Esophagus muscularis mucosa (tissue), 4 donors: ENCODE data around the gene PISD. TPM values are rescaled to one million over a fixed set of nuclear protein-coding genes. Genes with fewer than 3 reads are reported as not detected.

Experiments
- DNase-seq: peaks from one replicate; pipeline ENCODE4 v3.0.0-alpha.2; 2017; ENCODE audit errors: extremely low spot score
- H3K27ac ChIP-seq, 4 donors: fragments of 200-600 bp; sonication (generic); replicated peaks in 1 of 4; 1 replicate in 3 of 4; 2 replicates in 1 of 4; pipeline ENCODE4 v1.5.1; 2016 to 2019; ENCODE audit warnings: mild to moderate bottlenecking in 1 of 4
- H3K27me3 ChIP-seq, 4 donors: fragments of 200-600 bp; sonication (generic); one replicate each; pipeline versions ENCODE4 v1.5.1 to v1.6.0; 2016 to 2019
- H3K36me3 ChIP-seq, 4 donors: fragments of 200-600 bp; sonication (generic); one replicate each; pipeline ENCODE4 v1.5.1; 2016 to 2019
- H3K4me1 ChIP-seq, 4 donors: fragments of 200-600 bp; sonication (generic); one replicate each; pipeline ENCODE4 v1.5.1; 2016 to 2019
- H3K4me3 ChIP-seq, 4 donors: fragments of 200-600 bp; sonication (generic); 1 replicate in 2 of 4; 2 replicates in 2 of 4; pipeline ENCODE4 v1.5.1; 2016 to 2019; ENCODE audit warnings: mild to moderate bottlenecking in 4 of 4, moderate library complexity in 1 of 4
- H3K9me3 ChIP-seq, 4 donors: fragments of 200-600 bp; sonication (generic); 1 replicate in 3 of 4; 2 replicates in 1 of 4; pipeline ENCODE4 v1.5.1; 2016 to 2019
- EP300 ChIP-seq: sonication (generic); formaldehyde crosslinking; IDR thresholded peaks from one replicate; pipeline ENCODE4 v1.6.1; 2017; ENCODE audit warnings: antibody characterized with exemption
- POLR2A ChIP-seq: fragments of 450-650 bp; IDR thresholded peaks from one replicate; pipeline ENCODE4 v1.6.1; 2017; ENCODE audit warnings: antibody characterized with exemption, moderate library complexity, mild to moderate bottlenecking, low read depth
- POLR2AphosphoS5 ChIP-seq, 2 donors: sonication (generic); formaldehyde crosslinking; IDR thresholded peaks; one replicate each; pipeline ENCODE4 v1.6.1; 2017; ENCODE audit warnings: antibody characterized with exemption in 2 of 2
- WGBS: methylation state at CpG from one replicate; pipeline ENCODE4 v1.1.5; 2018; 5-methylcytosine and 5-hydroxymethylcytosine counted together
- intact Hi-C: fragments of 100-400 bp; cut with DNase I; formaldehyde crosslinking; loops from one replicate; pipeline ENCODE4 v1.15.1; 2023
- total RNA-seq, 4 donors: library from RNA; depleted of rRNA; stranded (reverse); fragments of >200 nt; gene quantifications; one replicate each; pipeline versions ENCODE4 v1.1.0 to v1.2.1, GENCODE V29; 2016
- TF ChIP-seq, protein P1 (sequence below), 3 experiments: fragments of 200-600 bp in 2 of 3; fragments of 450-650 bp in 1 of 3; sonication (generic) in 2 of 3; IDR thresholded peaks; one replicate each; pipeline ENCODE4 v1.5.1; 2017 to 2019; ENCODE audit warnings: antibody characterized with exemption in 3 of 3, mild to moderate bottlenecking in 2 of 3, moderate library complexity in 1 of 3

PISD gene
- total RNA-seq, 4 donors from 2014 or later = 14.1 to 40.1 (median 26.2) TPM

DNA sequence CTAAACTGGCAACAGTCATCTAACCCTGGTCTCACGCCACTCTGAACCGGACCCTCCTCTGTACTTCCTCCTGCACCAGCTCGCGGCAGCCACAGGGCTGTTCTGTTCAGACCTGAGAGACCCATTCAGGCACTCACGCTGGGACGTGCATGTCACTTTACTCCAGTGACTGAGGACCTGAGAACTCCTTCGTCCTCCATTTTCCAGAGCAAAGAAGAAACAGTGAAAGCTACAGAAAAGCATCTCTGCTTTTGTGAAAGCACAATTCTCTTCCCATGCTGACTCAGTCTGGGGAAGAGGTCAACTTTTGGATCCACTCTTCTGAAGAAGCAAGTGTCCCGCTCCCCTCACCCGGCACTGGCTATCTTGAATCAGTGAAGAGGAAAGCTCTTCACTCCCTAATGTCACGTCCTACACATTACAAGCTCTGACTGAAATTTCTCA lies 24.5 kb downstream of the PISD start:
- WGBS = 74% methylated on average over 10 of the region's 10 CpGs
- H3K27ac ChIP-seq = peak overlapping the region; percentile 32 to 75 (median 63)
- no peaks in the 10 kb centered on the region for H3K9me3 ChIP-seq
- H3K4me1 ChIP-seq = peaks cover 5 to 25% (median 20%) of the 10 kb centered on the region in 4 donors
- no peaks in the 10 kb centered on the region for H3K27me3 ChIP-seq
- H3K36me3 ChIP-seq = peaks cover 0 to 14% (median 8%) of the 10 kb centered on the region in 4 donors
- no peak for TF ChIP-seq POLR2A
- no peak for TF ChIP-seq POLR2AphosphoS5 (IDR thresholded peaks at IDR 0.05)
- TF ChIP-seq, protein P1, sequence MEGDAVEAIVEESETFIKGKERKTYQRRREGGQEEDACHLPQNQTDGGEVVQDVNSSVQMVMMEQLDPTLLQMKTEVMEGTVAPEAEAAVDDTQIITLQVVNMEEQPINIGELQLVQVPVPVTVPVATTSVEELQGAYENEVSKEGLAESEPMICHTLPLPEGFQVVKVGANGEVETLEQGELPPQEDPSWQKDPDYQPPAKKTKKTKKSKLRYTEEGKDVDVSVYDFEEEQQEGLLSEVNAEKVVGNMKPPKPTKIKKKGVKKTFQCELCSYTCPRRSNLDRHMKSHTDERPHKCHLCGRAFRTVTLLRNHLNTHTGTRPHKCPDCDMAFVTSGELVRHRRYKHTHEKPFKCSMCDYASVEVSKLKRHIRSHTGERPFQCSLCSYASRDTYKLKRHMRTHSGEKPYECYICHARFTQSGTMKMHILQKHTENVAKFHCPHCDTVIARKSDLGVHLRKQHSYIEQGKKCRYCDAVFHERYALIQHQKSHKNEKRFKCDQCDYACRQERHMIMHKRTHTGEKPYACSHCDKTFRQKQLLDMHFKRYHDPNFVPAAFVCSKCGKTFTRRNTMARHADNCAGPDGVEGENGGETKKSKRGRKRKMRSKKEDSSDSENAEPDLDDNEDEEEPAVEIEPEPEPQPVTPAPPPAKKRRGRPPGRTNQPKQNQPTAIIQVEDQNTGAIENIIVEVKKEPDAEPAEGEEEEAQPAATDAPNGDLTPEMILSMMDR (IDR thresholded peaks at IDR 0.05) = no peak
- no peak for TF ChIP-seq EP300
- peak overlapping the region; percentile 23 to 40 (median 26) for H3K4me3 ChIP-seq
- intact Hi-C loops = no loop called here
- DNase-seq = no peak

DNA sequence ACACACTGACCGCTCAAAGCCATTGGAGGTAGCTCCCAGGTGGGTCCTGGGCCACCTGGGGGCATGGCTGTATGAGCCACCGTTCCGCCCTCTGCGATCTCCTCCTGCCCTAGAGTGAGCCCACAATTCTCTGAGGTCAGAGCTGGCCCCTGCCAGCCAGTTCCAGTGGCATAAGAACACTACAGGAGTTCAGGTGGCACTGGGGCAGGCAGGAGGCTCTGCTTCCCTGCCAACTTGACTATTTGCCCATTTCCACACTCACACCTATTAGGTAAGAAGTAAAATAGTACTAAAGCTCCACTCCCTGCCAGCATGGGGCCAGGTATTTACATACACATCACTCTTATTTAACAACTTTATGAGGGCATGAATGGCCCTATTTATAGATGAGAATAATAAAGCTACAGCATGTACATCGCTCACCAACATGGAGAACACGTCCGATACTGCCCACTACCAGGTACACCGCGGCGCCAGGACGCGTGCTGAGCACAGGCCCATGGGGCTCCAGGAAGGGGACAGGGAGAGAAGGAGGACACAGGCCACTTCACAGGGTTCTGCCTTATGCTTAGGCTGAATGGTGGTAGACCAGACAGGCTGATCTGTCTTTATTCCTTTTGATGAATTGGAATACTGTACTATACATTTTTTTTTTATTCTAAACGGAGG lies 26.2 kb downstream of the PISD start:
- 92% methylated on average over 13 of the region's 13 CpGs for WGBS
- no peak overlapping the region for H3K4me3 ChIP-seq
- TF ChIP-seq, protein P1 (IDR thresholded peaks at IDR 0.05) = no peak
- TF ChIP-seq POLR2AphosphoS5 (IDR thresholded peaks at IDR 0.05) (no peak), EP300 (no peak), POLR2A (no peak)
- no peaks in the 10 kb centered on the region for H3K9me3 ChIP-seq
- no peaks in the 10 kb centered on the region for H3K27me3 ChIP-seq
- intact Hi-C loops = no loop called here
- H3K4me1 ChIP-seq = peaks cover 12 to 38% (median 30%) of the 10 kb centered on the region in 4 donors
- H3K27ac ChIP-seq = no peak overlapping the region
- H3K36me3 ChIP-seq = no peaks in the 10 kb centered on the region
- no peak for DNase-seq

DNA sequence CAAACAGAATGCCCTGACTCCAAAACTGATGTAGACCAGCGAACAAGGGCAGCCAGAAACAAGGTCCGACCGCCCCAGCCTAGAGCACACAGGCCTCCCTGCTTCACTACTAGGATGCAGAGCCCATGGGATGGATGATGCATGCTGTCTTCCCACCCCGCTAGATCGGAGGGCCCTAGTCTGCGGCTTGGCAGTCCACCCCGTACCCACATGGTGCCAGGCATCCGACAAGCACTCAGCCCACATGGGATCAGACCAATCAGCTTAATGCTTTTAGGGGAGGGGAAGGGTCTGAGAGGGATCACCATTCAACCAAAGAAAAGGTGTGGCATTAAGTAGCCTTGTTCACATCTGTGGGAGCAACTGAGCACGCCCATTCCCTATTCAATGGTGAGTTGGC lies 30.6 kb downstream of the PISD start:
- Histone ChIP-seq H3K4me1 (peaks cover 37 to 63% (median 53%) of the 10 kb centered on the region in 4 donors), H3K36me3 (no peaks in the 10 kb centered on the region), H3K9me3 (no peaks in the 10 kb centered on the region), H3K4me3 (peak overlapping the region; percentile 69 to 85 (median 76)), H3K27ac (peak overlapping the region; percentile 77 to 85 (median 82)), H3K27me3 (no peaks in the 10 kb centered on the region)
- TF ChIP-seq EP300 = no peak
- TF ChIP-seq, protein P1 (IDR thresholded peaks at IDR 0.05) = no peak
- TF ChIP-seq POLR2AphosphoS5 (IDR thresholded peaks at IDR 0.05) = no peak
- TF ChIP-seq POLR2A = no peak
- DNase-seq = no peak
- WGBS = 90% methylated on average over 7 of the region's 9 CpGs
- intact Hi-C loops = loop anchor here (5.0 kb wide), 1 partner anchor 74 kb away; no protein-coding TSS in a partner anchor

DNA sequence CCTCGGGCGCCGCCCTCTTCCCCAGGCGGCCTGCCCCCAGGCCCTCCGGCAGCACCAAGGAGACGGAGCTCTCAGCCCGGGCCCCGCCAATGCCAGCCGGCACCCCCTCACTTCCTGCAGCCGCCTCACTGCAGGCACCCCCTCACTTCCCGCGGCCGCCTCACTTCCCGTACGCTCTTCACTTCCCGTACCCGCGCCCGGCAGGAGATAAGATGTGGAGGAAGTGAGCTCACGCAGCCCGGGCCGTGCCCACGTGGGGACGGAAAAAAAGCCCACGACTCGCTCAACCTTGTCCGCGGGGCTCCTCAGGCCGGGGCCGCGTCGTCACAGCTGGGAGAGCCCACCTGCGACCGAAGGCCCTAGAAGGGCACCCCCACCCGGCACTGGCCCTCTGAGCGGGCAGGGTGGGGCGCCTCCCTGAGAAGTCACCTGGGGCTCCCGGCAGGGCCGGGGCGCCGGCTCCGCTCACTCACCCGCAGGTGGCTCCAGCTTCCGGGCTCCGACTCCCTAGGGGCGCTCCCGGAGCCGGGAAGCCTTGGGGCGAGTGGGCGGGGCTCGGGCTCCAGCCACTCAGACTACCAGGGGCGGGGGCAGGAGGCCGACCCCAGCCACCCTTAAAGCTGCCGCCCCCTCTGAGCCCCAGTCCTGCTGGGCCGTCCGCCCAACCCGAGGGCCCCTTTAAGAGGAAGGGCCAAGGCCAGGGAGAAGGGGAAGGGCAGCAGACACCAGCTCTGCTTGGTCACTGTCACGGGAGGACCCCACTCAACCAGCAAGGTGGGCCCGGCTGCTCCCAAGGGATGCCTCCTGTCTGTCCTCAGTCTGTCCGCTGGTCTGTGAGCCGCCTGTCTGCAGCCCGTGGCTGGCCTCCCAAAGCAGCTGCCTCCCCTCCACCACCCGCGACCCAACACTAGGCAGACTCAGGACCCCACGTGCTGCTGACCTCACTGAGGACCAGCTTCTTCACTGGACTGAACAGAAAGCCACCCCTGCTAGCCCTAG lies 31.4 kb downstream of the PISD start:
- DNase-seq = peak; percentile 95
- H3K4me1 ChIP-seq = peaks cover 45 to 71% (median 61%) of the 10 kb centered on the region in 4 donors
- no peaks in the 10 kb centered on the region for H3K36me3 ChIP-seq
- intact Hi-C loops = loop anchor here (5.0 kb wide), 1 partner anchor 73 kb away; no protein-coding TSS in a partner anchor
- no peaks in the 10 kb centered on the region for H3K27me3 ChIP-seq
- peak overlapping the region; percentile 69 to 85 (median 76) for H3K4me3 ChIP-seq
- 3% methylated on average over 12 of the region's 65 CpGs for WGBS
- no peaks in the 10 kb centered on the region for H3K9me3 ChIP-seq
- peak overlapping the region; percentile 77 to 85 (median 82) for H3K27ac ChIP-seq
- TF ChIP-seq POLR2AphosphoS5 (IDR thresholded peaks at IDR 0.05) = peak; percentile 61 to 65
- TF ChIP-seq EP300 = no peak

DNA sequence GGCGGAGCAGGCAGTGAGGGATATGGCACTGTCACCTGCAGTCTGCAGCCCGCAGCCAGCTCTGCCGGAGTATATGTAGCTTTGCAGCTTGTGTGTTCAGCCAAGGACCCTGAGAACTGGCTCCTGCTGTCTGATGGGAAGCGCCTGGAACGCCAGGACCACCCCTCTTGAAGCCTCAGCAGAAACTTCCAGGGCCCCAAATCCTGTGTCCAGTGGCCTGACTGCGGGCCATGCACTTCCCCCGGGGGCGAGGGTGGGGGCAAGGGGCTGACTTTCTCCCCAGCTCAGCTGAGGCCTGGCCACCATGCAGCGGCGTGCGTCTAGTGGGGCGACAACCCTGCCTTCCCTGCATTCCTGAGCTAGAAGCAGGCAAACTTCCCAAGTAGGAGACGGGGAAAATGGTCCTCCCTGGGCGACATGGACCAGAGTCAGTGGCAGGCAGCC lies 32.3 kb downstream of the PISD start:
- peaks cover 52 to 80% (median 70%) of the 10 kb centered on the region in 4 donors for H3K4me1 ChIP-seq
- no peak for TF ChIP-seq EP300
- TF ChIP-seq POLR2AphosphoS5 (IDR thresholded peaks at IDR 0.05) = no peak
- TF ChIP-seq POLR2A = no peak
- TF ChIP-seq, protein P1 (IDR thresholded peaks at IDR 0.05) = no peak
- peak overlapping the region; percentile 77 to 85 (median 82) for H3K27ac ChIP-seq
- no peak for DNase-seq
- intact Hi-C loops = loop anchor here (5.0 to 10.0 kb wide), 2 partner anchors 72 to 285 kb away; partner anchors contain the start of gene PATZ1
- peak overlapping the region; percentile 69 to 85 (median 76) for H3K4me3 ChIP-seq
- H3K9me3 ChIP-seq = no peaks in the 10 kb centered on the region
- no peaks in the 10 kb centered on the region for H3K36me3 ChIP-seq
- WGBS = 48% methylated on average over 7 of the region's 14 CpGs
- H3K27me3 ChIP-seq = no peaks in the 10 kb centered on the region
